ENCODE results near the gene ITPK1. TPM values are rescaled to one million over a fixed set of nuclear protein-coding genes. Genes with fewer than 3 reads are reported as not detected.

ITPK1 gene
- total RNA-seq, 2 donors from 2014 or later = 53.8 to 85.0 TPM

GRCh38 chr14:92942576-92942975, 173.1 kb downstream of the ITPK1 start:
- no peak for TF ChIP-seq CTCF (IDR thresholded peaks at IDR 0.05)
- Histone ChIP-seq H3K4me1 (ENCODE audit: control insufficient read depth in 1 of 2, low read depth in 2 of 2) (no peaks in the 10 kb centered on the region), H3K36me3 (peaks cover 19% of the 10 kb centered on the region), H3K9me3 (no peaks in the 10 kb centered on the region), H3K27me3 (replicated peaks; ENCODE audit: insufficient read depth) (no peaks in the 10 kb centered on the region), H3K4me3 (no peak overlapping the region), H3K27ac (no peak overlapping the region)
- no peak for ATAC-seq (ENCODE audit: insufficient number of reproducible peaks, low FRiP score, low read depth)
- DNase-seq (ENCODE audit: low spot score) = no peak

DNA sequence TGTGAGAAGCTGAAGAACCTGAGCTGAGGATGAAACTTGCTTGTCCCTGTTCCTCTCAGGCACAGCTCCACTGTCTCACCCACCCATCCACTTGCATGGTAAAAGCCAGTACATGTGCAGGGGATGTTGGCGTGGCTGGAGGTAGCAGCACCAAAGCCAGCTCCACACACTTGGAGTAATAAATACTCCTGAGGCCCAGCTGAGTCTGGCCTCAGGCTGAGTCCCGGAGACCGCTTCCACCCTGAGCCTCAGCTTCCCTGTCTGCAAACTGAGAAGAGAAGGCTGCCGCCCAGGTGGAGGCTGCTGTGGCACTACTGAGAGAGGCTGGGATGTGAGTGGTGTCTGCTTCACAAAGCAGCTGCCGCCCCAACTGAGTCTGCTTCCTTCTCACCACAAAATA, 173.6 kb downstream of the ITPK1 start:
- DNase-seq (ENCODE audit: low spot score) = no peak
- Histone ChIP-seq H3K4me3 (no peak overlapping the region), H3K27me3 (replicated peaks; ENCODE audit: insufficient read depth) (no peaks in the 10 kb centered on the region), H3K9me3 (no peaks in the 10 kb centered on the region), H3K36me3 (peaks cover 20% of the 10 kb centered on the region), H3K27ac (no peak overlapping the region), H3K4me1 (ENCODE audit: control insufficient read depth in 1 of 2, low read depth in 2 of 2) (no peaks in the 10 kb centered on the region)
- no peak for TF ChIP-seq CTCF (IDR thresholded peaks at IDR 0.05)
- ATAC-seq (ENCODE audit: insufficient number of reproducible peaks, low FRiP score, low read depth) = no peak

- H3K4me1 ChIP-seq (ENCODE audit: control insufficient read depth in 1 of 2, low read depth in 2 of 2) = no peaks in the 10 kb centered on the region
- ATAC-seq (ENCODE audit: insufficient number of reproducible peaks, low FRiP score, low read depth) = no peak
- H3K27me3 ChIP-seq (replicated peaks; ENCODE audit: insufficient read depth) = no peaks in the 10 kb centered on the region
- H3K27ac ChIP-seq = no peak overlapping the region
- TF ChIP-seq CTCF (IDR thresholded peaks at IDR 0.05) = no peak
- no peaks in the 10 kb centered on the region for H3K9me3 ChIP-seq
- H3K4me3 ChIP-seq = no peak overlapping the region
- no peak for DNase-seq (ENCODE audit: low spot score)
- peaks cover 23% of the 10 kb centered on the region for H3K36me3 ChIP-seq
Observed at GRCh38 chr14:92941531-92941930, 174.2 kb downstream of the ITPK1 start.

DNA sequence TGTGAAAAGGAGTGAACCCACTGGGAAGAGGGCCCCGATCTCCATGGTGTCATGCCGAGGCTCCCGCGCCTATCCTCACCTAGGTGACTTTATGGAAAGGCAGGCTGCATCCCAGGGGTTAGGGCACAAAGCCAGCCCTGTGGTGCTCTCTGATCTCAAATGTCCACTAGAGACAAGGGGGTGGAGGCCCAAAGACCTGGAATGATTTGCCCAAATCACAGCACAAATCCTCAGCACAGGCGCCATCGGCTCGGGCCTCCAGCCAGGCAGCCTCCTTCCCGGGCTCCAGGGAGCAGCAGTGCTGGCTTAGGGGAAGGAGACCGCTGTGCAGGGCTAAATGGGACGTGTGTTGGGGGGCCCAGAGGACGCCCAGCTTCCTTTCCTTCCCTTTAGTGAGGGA, 175.2 kb downstream of the ITPK1 start:
- Histone ChIP-seq H3K27me3 (replicated peaks; ENCODE audit: insufficient read depth) (no peaks in the 10 kb centered on the region), H3K4me3 (no peak overlapping the region), H3K9me3 (no peaks in the 10 kb centered on the region), H3K4me1 (ENCODE audit: control insufficient read depth in 1 of 2, low read depth in 2 of 2) (no peaks in the 10 kb centered on the region), H3K27ac (no peak overlapping the region), H3K36me3 (peaks cover 19% of the 10 kb centered on the region)
- DNase-seq (ENCODE audit: low spot score) (no peak), ATAC-seq (ENCODE audit: insufficient number of reproducible peaks, low FRiP score, low read depth) (no peak)
- TF ChIP-seq CTCF (IDR thresholded peaks at IDR 0.05) = no peak

DNA sequence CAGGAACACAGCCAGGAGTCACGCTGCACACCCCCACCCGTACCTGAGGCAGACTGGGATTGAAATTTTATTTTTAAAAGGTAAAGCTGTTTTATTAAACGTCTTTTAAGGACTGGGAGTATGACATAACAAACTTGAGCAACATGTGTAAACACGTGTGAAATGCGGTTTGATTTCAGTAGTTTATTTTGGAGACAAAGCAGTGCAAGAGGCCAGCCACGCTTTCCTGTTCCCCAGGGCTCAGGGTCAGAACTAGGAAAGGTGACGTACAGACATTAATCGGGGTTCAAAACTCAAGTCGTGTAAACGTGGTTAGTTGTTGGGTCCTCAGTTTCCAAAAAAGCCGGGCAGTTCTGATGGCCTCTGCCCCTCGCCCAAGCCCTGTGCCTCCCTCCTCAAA, 176.0 kb downstream of the ITPK1 start:
- Histone ChIP-seq H3K27ac (no peak overlapping the region), H3K36me3 (peaks cover 19% of the 10 kb centered on the region), H3K4me1 (ENCODE audit: control insufficient read depth in 1 of 2, low read depth in 2 of 2) (no peaks in the 10 kb centered on the region), H3K9me3 (no peaks in the 10 kb centered on the region), H3K27me3 (replicated peaks; ENCODE audit: insufficient read depth) (no peaks in the 10 kb centered on the region), H3K4me3 (no peak overlapping the region)
- no peak for ATAC-seq (ENCODE audit: insufficient number of reproducible peaks, low FRiP score, low read depth)
- no peak for DNase-seq (ENCODE audit: low spot score)
- TF ChIP-seq CTCF (IDR thresholded peaks at IDR 0.05) = no peak
